ENCODE data around the gene CDC5L.

DNA sequence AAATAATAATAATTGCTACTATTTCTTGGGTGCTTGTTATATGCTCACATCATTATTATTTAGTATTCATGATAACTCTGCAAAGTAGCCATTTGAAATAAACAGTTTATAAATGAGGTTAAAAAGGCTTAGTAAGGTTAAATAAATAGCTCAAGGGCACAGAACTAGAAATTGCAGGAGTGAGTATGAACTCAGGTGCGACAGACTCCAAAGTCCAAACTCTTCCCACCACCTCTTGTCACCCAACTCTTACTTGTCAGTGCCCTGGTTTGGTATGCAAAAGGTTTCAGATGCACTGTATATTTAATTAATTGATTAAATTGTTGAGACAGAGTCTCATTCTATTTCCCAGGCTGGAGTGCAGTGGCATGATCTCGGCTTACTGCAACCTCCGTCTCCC is 20.7 kb upstream of the CDC5L start:
- TF ChIP-seq FOXM1 (IDR thresholded peaks at IDR 0.05; ENCODE audit: borderline replicate concordance) (no peak), ELF4 (IDR thresholded peaks at IDR 0.05) (no peak), SUZ12 (IDR thresholded peaks at IDR 0.05) (no peak), CTBP1 (IDR thresholded peaks at IDR 0.05; ENCODE audit: borderline replicate concordance) (no peak), BHLHE40 (IDR thresholded peaks at IDR 0.05; ENCODE audit: borderline replicate concordance) (no peak)

Measured in HEK293T (cell line).